NCI-H2081 treated with DMSO at 0.1 percent for 48 hours (cell line): ENCODE measurements around the gene TMEM8B.

Experiments
- DNase-seq: peaks from one replicate; lab custom pipeline; 2025; lab: John Stamatoyannopoulos, UW

Gene TMEM8B

GRCh38 chr9:35829084-35829763, at the start of gene TMEM8B:
TSS of gene TMEM8B (plus strand) at chr9:35829228. CDS start at chr9:35829448, 220 bp downstream.
- DNase-seq: peak; percentile 40

GRCh38 chr9:35781066-35781465, 48.0 kb upstream of the TMEM8B start:
- no peak for DNase-seq

DNA sequence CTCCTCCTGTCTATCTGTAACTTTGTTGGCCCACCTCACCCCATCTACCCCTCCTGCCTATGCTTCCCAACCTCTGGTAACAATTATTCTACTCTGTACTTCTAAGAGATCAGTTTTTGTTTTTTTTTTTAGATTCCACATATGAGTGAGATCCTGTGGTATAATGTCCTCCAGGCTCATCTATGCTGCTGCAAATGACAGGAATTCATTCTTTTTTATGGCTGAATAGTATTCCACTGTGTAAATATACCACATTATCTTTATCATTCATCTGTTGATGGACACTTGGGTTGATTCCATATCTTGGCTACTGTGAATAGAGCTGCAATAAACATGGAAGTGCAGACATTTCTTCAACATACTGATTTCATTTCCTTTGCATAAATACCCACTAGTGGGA, 45.6 kb upstream of the TMEM8B start:
- no peak for DNase-seq

- DNase-seq: no peak
Measured at GRCh38 chr9:35789541-35789940, 39.5 kb upstream of the TMEM8B start.

GRCh38 chr9:35790025-35790384, 39.0 kb upstream of the TMEM8B start:
- no peak for DNase-seq

GRCh38 chr9:35790385-35791296, 38.4 kb upstream of the TMEM8B start:
- DNase-seq: peak; percentile 25

DNA sequence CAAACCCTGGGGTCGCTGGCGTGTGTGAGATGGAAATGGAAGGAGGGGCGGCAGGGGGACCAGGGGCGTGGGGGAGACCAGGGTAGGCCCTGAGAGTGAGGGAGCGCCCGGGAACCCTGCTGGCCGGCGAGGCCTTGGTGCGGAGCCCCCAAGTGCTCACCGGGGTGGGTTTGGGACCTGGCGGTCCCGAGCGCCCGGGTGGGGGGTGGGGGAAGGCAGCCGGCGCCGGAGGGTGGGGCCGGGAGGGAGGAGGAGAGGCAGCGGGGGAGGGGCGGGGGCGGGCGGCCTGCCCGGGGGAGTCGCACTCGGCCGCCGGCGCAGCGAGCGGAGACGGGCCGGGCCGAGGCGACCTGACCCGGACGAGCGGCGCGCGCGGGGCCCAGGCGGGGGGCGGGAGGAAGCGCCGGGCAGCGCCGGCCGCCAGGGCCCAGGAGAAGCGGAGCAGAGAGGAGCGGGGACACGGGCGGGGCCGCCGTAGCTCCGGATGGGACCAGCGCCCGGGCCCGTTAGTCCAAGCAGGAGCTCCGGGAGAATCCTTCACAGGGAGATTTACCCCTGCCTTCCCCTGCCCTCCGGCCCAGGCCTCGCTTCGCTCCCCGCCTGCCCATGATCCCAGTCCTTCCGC, 37.6 kb upstream of the TMEM8B start, which contains the start of gene NPR2:
TSS of gene NPR2 (plus strand) at position 295 of the 625 bp plus-strand sequence. CDS start 818 bp downstream, outside the sequence.
- DNase-seq: no peak

DNA sequence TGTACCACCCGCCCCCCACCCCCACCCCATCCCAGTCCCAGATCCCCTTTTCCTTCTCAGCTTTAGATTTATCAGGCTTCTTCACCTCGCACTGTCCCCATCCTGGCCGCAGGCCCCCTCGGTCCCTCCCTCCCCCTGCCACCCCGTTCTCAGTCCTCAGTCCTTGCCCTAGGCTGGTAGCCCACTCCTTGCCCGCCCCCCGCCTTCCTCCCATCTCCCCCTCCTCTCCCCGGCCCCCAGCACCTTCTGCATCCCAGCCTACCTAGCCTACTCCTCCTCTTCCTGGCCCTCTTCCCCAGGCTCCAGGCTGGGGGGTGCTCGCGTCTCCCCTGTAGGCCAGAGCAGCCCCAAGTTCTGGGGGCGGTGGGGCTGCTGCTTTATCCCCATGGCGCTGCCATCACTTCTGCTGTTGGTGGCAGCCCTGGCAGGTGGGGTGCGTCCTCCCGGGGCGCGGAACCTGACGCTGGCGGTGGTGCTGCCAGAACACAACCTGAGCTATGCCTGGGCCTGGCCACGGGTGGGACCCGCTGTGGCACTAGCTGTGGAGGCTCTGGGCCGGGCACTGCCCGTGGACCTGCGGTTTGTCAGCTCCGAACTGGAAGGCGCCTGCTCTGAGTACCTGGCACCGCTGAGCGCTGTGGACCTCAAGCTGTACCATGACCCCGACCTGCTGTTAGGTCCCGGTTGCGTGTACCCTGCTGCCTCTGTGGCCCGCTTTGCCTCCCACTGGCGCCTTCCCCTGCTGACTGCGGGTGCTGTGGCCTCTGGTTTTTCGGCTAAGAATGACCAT, 36.8 kb upstream of the TMEM8B start:
- no peak for DNase-seq

GRCh38 chr9:35792826-35793225, 36.2 kb upstream of the TMEM8B start:
- DNase-seq: no peak

DNA sequence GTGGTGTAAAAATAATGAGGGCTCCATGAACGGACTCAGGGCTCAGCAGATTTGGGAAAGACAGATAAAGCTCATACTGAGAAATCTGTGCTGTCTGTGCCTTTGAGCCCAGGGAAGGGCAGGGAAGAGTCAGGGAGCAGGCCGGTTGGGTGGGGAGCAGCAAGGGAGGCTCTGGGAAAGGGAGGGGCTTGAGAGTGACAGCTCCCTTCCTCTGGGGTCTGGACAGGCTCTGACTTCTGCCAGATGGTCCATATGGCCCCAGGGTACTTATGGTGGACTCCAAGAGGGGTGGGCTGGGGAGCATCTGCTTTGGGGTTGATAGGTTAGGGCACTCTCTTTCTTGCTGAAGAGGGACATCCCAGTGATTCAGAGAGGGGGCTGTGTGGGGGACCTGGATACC, 35.6 kb upstream of the TMEM8B start:
- DNase-seq: no peak

DNA sequence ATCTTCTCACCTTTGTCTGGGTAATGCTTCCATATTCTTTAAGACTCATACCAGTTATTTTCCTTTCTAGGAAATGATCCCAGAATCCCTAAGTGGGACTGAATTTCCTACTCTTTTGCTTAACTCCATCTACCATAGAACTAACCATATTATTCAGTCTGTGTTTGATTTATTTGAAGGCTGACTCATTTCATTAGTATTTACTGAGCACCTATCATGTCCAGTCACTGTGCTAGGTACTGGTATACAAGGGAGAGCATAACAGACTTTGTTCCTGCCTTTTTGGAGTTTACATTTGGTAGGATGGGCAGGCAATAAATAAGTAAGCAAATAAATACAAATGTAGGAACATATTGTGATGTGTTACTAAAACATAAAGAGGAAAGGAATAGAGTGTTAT, 33.3 kb upstream of the TMEM8B start:
- no peak for DNase-seq

DNA sequence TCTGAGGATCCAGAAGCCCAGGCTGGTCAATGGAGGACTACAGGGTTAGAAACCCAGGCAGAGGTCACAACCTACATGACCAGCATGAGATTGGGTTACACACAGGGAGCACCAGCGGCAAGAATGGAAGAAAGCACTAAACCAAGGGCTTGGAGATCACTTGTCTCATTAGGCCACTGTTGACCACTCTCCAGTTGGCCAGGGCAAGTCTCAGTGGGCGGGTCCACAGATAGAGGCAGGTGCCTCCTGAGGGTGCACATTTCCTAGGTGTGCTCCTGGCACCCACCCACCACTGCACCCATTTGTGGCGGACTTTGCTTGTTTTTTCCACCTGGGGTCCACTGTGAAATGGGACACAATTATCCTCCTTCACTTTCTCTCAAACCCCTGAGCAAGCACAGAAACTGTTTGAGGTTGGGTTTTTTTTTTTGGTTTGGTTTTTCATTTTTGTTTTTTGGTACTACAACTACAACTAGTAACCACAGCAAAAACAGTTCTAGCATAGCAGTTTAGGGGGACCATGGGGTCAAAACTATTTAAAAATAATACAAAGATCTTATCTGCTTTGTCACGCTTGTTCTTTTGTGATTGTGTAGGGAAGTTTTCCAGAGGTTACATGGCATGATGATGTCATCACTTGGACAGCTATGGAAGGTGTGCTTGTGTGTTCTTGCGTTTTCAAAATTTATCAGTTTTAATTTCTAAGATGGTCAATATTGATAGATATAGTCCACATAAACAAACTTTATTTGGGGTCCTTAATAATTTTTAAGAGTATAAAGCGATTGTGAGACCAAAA, 31.5 kb upstream of the TMEM8B start:
- no peak for DNase-seq

- DNase-seq: no peak
Measured at GRCh38 chr9:35798658-35799374, 30.2 kb upstream of the TMEM8B start.

DNA sequence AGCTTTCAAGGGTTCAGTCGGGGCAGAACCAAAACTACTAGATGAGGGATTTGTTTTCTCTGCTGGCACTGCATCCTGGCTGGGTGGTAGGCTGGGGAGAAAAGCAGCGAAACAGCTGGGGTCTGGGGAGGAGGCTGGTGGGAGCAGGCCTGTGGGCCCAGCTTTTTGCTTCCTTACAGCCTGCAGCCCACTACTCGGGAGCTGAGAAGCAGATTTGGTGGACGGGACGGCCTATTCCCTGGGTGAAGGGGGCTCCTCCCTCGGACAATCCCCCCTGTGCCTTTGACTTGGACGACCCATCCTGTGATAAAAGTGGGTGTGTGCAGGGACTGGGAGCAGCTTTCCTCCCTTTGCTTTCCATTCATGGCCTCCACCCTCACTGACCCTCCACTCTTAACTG, 28.5 kb upstream of the TMEM8B start:
- no peak for DNase-seq

DNA sequence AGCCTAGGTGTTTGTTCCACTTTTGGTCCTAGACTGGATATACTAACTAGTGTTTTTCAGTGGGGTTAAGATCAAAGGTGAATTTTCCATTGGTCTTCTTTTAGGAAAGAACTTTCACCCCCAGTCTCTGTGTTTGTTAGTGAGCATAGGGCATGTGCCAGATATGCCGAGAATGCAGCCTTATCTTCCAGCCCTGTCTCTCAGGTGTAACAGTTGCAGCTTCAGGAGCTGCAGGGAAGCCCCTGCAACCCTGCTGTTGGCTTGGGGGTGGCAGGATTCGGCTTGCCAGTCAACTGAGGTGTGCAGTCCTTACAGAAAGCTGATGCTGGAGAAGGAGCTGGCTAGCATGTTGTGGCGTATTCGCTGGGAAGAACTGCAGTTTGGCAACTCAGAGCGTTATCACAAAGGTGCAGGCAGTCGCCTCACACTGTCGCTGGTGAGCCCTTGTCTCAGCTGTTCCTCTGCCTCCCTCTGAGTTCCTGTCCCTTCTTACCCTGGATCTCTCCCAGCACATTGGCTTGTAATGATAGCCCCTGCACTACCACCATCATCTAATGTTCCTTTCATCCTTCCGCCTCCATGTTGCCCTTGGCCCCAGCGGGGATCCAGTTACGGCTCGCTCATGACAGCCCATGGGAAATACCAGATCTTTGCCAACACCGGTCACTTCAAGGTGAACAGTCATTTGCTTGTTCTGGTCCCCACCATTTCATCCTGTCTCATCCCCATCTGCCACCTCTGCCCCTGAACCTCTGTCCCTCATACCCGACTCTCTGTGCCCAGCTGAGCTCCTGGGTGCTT, 27.5 kb upstream of the TMEM8B start:
- DNase-seq: no peak

GRCh38 chr9:35806101-35806500, 22.9 kb upstream of the TMEM8B start:
- DNase-seq: no peak

DNA sequence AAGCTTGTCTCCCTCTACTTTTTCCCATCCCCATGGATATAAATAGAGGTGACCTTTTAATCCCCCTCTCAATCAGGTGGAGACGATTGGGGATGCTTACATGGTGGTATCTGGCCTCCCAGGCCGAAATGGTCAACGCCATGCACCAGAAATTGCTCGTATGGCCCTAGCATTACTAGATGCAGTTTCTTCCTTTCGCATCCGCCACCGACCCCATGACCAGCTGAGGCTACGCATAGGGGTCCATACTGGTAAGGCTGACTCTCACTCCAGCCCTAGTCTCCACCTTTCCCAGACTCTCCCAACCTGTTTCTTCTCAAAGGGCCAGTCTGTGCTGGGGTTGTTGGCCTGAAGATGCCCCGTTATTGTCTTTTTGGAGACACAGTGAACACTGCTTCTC, 20.6 kb upstream of the TMEM8B start:
- no peak for DNase-seq

DNA sequence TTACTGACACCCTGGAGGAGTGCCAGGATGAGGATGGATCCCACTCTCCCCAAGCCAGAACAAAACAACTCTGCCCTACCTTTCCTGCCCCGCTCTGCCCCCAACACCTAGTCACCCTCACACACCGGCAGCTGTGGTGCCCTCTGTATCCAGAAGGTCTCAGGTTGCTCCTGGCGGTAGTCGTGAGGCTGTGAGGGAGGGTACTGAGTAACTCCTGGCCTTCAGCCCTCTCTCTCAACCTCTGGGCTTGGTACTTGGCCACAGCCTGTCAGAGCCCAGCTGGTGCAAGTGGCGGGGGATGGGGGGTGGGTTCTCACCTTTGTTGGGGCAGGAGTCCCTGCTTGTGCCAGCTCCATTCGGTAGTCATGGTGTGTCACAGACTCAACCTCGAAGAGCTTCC, 18.9 kb upstream of the TMEM8B start:
- no peak for DNase-seq

- no peak for DNase-seq
Measured at GRCh38 chr9:35811381-35812024, 17.5 kb upstream of the TMEM8B start.
